ENCODE data around the gene MPL. TPM values are rescaled to one million over a fixed set of nuclear protein-coding genes. Genes with fewer than 3 reads are reported as not detected.

MPL gene
- polyA plus RNA-seq, 1 of the 3 experiments (the other 2 are of a cell fraction), result not detected

GRCh38 chr1:43292679-43293078 is 44.9 kb upstream of the MPL start:
- Histone ChIP-seq H3F3A (replicated peaks; ENCODE audit: insufficient read depth) (no peaks in the 10 kb centered on the region), H3K4me3 (ENCODE audit: low read depth in 2 of 2, low read length in 1 of 2) (no peak overlapping the region), H3K27me3 (ENCODE audit: insufficient read depth) (peaks cover 20% of the 10 kb centered on the region; the same call in 1 of the 2 replicates), H3K9me3 (no peaks in the 10 kb centered on the region), H3K79me2 (ENCODE audit: insufficient read depth) (no peaks in the 10 kb centered on the region), H3K36me3 (replicated peaks in 1 of 2; ENCODE audit: control insufficient read depth in 1 of 2, insufficient read depth in 2 of 2, low read length in 1 of 2) (no peaks in the 10 kb centered on the region), H3K27ac (ENCODE audit: low read depth in 2 of 2, low read length in 1 of 2) (no peak overlapping the region), H2AFZ (ENCODE audit: low read depth) (no peak overlapping the region), H3K9ac (no peak overlapping the region), H3K9me2 (no peaks in the 10 kb centered on the region), H3K4me1 (ENCODE audit: control insufficient read depth in 1 of 2, insufficient read depth in 2 of 2, low read depth in 1 of 2, low read length in 1 of 2) (peaks cover 0 to 6% of the 10 kb centered on the region in 2 experiments; a peak in 1 of 4 replicates), H3K4me2 (no peak overlapping the region), H4K20me1 (ENCODE audit: insufficient read depth) (no peaks in the 10 kb centered on the region)
- no peak for TF ChIP-seq ELF1 (IDR thresholded peaks at IDR 0.05)
- no peak for TF ChIP-seq RCOR1 (IDR thresholded peaks at IDR 0.05; ENCODE audit: low read length)
- TF ChIP-seq TEAD4 (IDR thresholded peaks at IDR 0.05; ENCODE audit: borderline replicate concordance, insufficient read depth), result no peak
- TF ChIP-seq NRF1 (IDR thresholded peaks at IDR 0.05; ENCODE audit: low read depth, low read length), result no peak
- TF ChIP-seq YY1 (IDR thresholded peaks at IDR 0.05; ENCODE audit: low read depth), result no peak
- TF ChIP-seq ZBTB33 (IDR thresholded peaks at IDR 0.05; ENCODE audit: borderline replicate concordance, low read depth), result no peak
- TF ChIP-seq FOXJ3 (CRISPR knock-in tag; IDR thresholded peaks at IDR 0.05), result no peak
- TF ChIP-seq JUND (IDR thresholded peaks at IDR 0.05), result no peak
- no peak for TF ChIP-seq TCF12 (IDR thresholded peaks at IDR 0.05)
- no peak for TF ChIP-seq REST (IDR thresholded peaks at IDR 0.05; ENCODE audit: low read depth, low read length)
- TF ChIP-seq TAF1 (IDR thresholded peaks at IDR 0.05; ENCODE audit: borderline replicate concordance, low read depth, low read length), result no peak
- no peak for TF ChIP-seq MXI1 (IDR thresholded peaks at IDR 0.05; ENCODE audit: low read depth, low read length)
- TF ChIP-seq GABPA (IDR thresholded peaks at IDR 0.05; ENCODE audit: low read depth), result no peak
- ChIA-PET POLR2A (interaction anchor here (0.6 kb wide), 1 partner anchor 345 kb away, joined by 4 read pairs; no protein-coding TSS in a partner anchor), CTCF (no interaction called here)
- WGBS (ENCODE audit: low lambda C conversion rate), result 65% methylated on average over 5 of the region's 5 CpGs
- DNase-seq, result no peak

GRCh38 chr1:43293176-43293575 is 44.4 kb upstream of the MPL start:
- TF ChIP-seq EP300 (IDR thresholded peaks at IDR 0.05; ENCODE audit: borderline replicate concordance in 1 of 2, low read depth in 1 of 2, low read length in 1 of 2), result no peak
- no peak for TF ChIP-seq TAF1 (IDR thresholded peaks at IDR 0.05; ENCODE audit: borderline replicate concordance, low read depth, low read length)
- no peak for TF ChIP-seq POLR2AphosphoS5 (IDR thresholded peaks at IDR 0.05; ENCODE audit: low read depth, low read length)
- TF ChIP-seq USF1 (IDR thresholded peaks at IDR 0.05; ENCODE audit: borderline replicate concordance, low read depth), result no peak
- no peak for TF ChIP-seq USF2 (IDR thresholded peaks at IDR 0.05; ENCODE audit: borderline replicate concordance, low read depth, low read length)
- no peak for TF ChIP-seq NFIC (IDR thresholded peaks at IDR 0.05; ENCODE audit: borderline replicate concordance)
- no peaks in the 10 kb centered on the region for H3K36me3 ChIP-seq (replicated peaks in 1 of 2; ENCODE audit: control insufficient read depth in 1 of 2, insufficient read depth in 2 of 2, low read length in 1 of 2)
- no peak for DNase-seq
- H3K27me3 ChIP-seq (ENCODE audit: insufficient read depth), result peaks cover 15% of the 10 kb centered on the region; the same call in 1 of the 2 replicates
- 63% methylated on average over 2 of the region's 2 CpGs for WGBS (ENCODE audit: low lambda C conversion rate)
- H3K4me2 ChIP-seq, result no peak overlapping the region
- H3K9me2 ChIP-seq, result no peaks in the 10 kb centered on the region
- no peaks in the 10 kb centered on the region for H3K9me3 ChIP-seq
- no peak overlapping the region for H2AFZ ChIP-seq (ENCODE audit: low read depth)
- no peak overlapping the region for H3K9ac ChIP-seq
- H3K27ac ChIP-seq (ENCODE audit: low read depth in 2 of 2, low read length in 1 of 2), result no peak overlapping the region
- H3F3A ChIP-seq (replicated peaks; ENCODE audit: insufficient read depth), result no peaks in the 10 kb centered on the region
- H3K79me2 ChIP-seq (ENCODE audit: insufficient read depth), result no peaks in the 10 kb centered on the region
- ChIA-PET POLR2A (no interaction called here), CTCF (no interaction called here)
- H3K4me3 ChIP-seq (ENCODE audit: low read depth in 2 of 2, low read length in 1 of 2), result no peak overlapping the region
- no peaks in the 10 kb centered on the region for H4K20me1 ChIP-seq (ENCODE audit: insufficient read depth)
- H3K4me1 ChIP-seq (ENCODE audit: control insufficient read depth in 1 of 2, insufficient read depth in 2 of 2, low read depth in 1 of 2, low read length in 1 of 2), result 0 out of 4 replicates have a peak, but pooled peaks cover 0 to 6% of the 10 kb centered on the region in 2 experiments

Measured in SK-N-SH (cell line).